ENCODE data around the gene DCLRE1A.

DCLRE1A gene

DNA sequence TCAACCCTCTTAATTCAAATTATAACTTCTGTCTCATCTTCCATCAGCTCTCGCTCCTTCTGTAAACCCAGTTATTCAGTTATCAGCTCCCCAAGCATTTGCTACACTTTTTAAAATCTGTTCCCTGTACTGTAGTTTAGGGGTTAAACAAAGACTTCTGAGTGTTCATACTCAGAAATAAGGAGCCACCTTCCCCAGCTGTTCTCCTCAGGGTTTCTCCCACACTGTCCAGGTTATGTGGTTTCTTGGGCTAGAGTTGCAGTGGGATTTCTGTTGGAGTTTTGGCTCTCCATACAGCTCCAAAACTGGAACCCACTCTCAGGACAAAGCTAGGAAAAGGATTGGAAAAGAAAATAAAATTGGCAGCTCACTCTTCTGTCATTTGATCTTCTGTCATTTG lies 21.3 kb upstream of the DCLRE1A start:
- no peak overlapping the region for H3K4me3 ChIP-seq (replicated peaks in 1 of 2; ENCODE audit: low read depth in 2 of 2, low read length in 2 of 2)
- DNase-seq (ENCODE audit: low read depth in 2 of 2) = no peak
- no peak for TF ChIP-seq CTCF (IDR thresholded peaks at IDR 0.05; ENCODE audit: low read depth, low read length)

DNA sequence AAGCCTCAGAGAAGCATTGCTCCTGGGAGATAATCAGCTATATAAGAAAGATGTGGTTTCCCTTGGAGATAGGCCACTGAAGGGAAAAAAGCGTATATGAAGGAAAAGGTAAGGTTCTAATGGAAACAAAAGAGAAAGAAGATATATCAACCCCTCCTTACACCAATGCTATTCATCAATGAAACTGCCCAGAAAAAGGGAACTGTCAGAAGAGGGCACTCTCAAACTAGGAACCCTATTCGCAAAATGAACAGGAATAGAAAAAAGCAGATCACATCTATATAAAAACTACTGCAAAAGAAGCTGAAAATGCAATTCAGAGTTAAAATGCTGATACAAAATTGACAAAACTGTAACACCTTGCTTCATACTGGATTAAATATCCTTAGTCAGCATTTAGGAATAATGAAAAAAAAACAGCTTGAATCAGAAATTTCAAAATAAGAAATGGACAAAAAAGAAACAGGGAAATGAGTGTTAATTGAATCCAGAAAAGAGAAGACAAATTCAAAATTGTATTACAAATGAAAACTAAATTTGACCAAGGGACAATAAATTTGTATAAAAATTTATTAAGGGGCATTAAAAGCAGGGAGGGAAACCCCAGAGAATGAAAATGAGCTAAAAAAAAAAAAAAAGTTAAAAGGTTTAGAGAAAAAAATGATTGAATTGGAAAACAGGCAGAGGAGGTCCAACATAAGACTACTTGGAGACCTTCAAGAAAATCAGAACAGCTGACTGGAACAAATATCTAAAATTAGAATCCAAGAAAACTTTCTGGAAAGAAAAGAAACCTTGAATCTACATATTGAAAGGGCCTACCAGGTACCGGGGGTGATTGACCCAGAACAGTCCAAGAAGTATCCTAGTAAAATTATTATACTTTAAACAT lies 18.5 kb upstream of the DCLRE1A start:
- H3K4me3 ChIP-seq (replicated peaks in 1 of 2; ENCODE audit: low read depth in 2 of 2, low read length in 2 of 2) = no peak overlapping the region
- TF ChIP-seq CTCF (IDR thresholded peaks at IDR 0.05; ENCODE audit: low read depth, low read length) = no peak
- DNase-seq (ENCODE audit: low read depth in 2 of 2) = no peak

GRCh38 chr10:113869789-113870188 lies 15.9 kb upstream of the DCLRE1A start:
- no peak for TF ChIP-seq CTCF (IDR thresholded peaks at IDR 0.05; ENCODE audit: low read depth, low read length)
- no peak for DNase-seq (ENCODE audit: low read depth in 2 of 2)
- H3K4me3 ChIP-seq (replicated peaks in 1 of 2; ENCODE audit: low read depth in 2 of 2, low read length in 2 of 2) = no peak overlapping the region

- no peak overlapping the region for H3K4me3 ChIP-seq (replicated peaks in 1 of 2; ENCODE audit: low read depth in 2 of 2, low read length in 2 of 2)
- no peak for TF ChIP-seq CTCF (IDR thresholded peaks at IDR 0.05; ENCODE audit: low read depth, low read length)
Measured at GRCh38 chr10:113867904-113868303, 14.0 kb upstream of the DCLRE1A start.

DNA sequence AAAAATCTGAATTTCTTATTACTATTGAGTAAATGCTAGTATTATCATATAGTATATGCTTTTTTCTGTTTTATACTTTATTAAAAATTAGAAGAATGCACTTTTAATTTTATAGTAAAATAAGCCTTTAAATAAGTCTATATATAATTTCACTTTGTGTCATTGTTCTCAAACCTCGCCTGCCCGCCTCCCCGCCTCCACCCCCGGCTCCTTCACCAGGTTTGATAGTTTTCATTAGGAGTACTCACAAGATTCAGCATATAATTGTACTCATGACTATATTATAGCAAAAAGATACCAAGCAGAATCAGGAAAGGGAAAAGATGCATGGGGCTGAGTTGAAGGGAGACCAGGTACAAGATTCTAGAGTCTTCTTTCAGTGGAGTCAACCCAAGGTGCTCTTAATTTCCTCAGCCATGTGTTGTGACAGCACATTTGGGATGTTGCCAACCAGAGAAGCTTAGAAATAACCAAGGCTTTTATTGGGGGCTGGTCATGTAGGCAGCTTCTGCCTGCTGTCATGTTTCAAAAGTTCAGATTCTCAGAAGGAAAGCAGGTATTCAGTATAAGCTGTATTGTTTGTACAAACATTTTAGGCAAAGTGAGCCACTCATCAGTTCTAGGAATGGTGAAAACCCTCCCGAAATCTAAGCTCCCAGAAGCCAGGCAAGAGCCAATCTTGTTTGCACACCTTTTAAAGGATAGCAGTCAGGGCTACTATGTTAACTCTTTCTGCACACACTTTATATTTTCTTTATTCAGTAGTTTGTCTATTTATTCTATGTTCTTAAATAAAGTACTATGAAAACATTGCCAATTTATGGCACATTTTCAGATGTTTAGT lies 12.9 kb upstream of the DCLRE1A start:
- TF ChIP-seq CTCF (IDR thresholded peaks at IDR 0.05; ENCODE audit: low read depth, low read length) = no peak
- DNase-seq (ENCODE audit: low read depth in 2 of 2) = no peak
- no peak overlapping the region for H3K4me3 ChIP-seq (replicated peaks in 1 of 2; ENCODE audit: low read depth in 2 of 2, low read length in 2 of 2)

More at GRCh38 chr10:113867904-113868303, 14.0 kb upstream of the DCLRE1A start:
- DNase-seq (ENCODE audit: low read depth in 2 of 2) = no peak

DNA sequence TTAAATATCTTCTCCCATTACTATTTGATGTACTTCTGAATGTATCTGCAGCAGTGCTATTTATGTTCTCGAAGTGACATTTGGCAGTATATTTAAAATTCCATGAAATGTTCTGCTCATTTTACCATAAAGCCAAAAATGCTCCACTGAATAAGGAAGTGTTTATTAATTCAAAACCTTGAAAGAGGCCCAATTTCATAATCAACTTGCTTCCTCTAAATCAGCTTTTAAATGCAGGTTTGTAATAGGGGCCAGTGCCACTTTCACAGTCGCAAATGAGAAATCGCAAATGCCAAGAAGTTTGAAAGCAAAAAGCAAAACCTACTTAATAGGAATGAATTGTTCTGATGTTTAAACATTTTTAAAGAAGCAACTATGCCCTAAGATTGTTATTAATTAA lies 12.0 kb upstream of the DCLRE1A start:
- H3K4me3 ChIP-seq (replicated peaks in 1 of 2; ENCODE audit: low read depth in 2 of 2, low read length in 2 of 2) = no peak overlapping the region
- TF ChIP-seq CTCF (IDR thresholded peaks at IDR 0.05; ENCODE audit: low read depth, low read length) = no peak
- no peak for DNase-seq (ENCODE audit: low read depth in 2 of 2)

All from cardiac fibroblast (primary cell).